ENCODE results near the gene HS2ST1.
"Not testable (repeated sequence)": the region's sequence is repeated elsewhere in the genome, so short reads cannot be mapped to it uniquely, and the experiment has no call there.

HS2ST1 gene

GRCh38 chr1:86914601-86914997 lies at the start of gene HS2ST1:
HS2ST1 (plus strand) TSS chr1:86914635.
- DNase-seq (ENCODE audit: low spot score): no peak

- DNase-seq (ENCODE audit: low spot score): no peak
Observed at GRCh38 chr1:86865973-86866637, 48.3 kb upstream of the HS2ST1 start.

- DNase-seq (ENCODE audit: low spot score): no peak
Observed at GRCh38 chr1:86866665-86867064, 47.8 kb upstream of the HS2ST1 start.

GRCh38 chr1:86867278-86867677 lies 47.2 kb upstream of the HS2ST1 start:
- not testable (repeated sequence) for DNase-seq (ENCODE audit: low spot score)

GRCh38 chr1:86868477-86868876 lies 46.0 kb upstream of the HS2ST1 start:
- DNase-seq (ENCODE audit: low spot score): no peak

GRCh38 chr1:86871001-86871400 lies 43.4 kb upstream of the HS2ST1 start:
- DNase-seq (ENCODE audit: low spot score): no peak

- DNase-seq (ENCODE audit: low spot score): no peak
Observed at GRCh38 chr1:86872086-86872485, 42.3 kb upstream of the HS2ST1 start.

GRCh38 chr1:86875722-86876121 lies 38.7 kb upstream of the HS2ST1 start:
- DNase-seq (ENCODE audit: low spot score): no peak

GRCh38 chr1:86887479-86888162 lies 26.8 kb upstream of the HS2ST1 start:
- no peak for DNase-seq (ENCODE audit: low spot score)

GRCh38 chr1:86888327-86888726 lies 26.1 kb upstream of the HS2ST1 start:
- no peak for DNase-seq (ENCODE audit: low spot score)

- DNase-seq (ENCODE audit: low spot score): not testable (repeated sequence)
Observed at GRCh38 chr1:86899401-86899800, 15.0 kb upstream of the HS2ST1 start.

- no peak for DNase-seq (ENCODE audit: low spot score)
Observed at GRCh38 chr1:86905875-86906274, 8.6 kb upstream of the HS2ST1 start.

GRCh38 chr1:86906419-86906818 lies 8.0 kb upstream of the HS2ST1 start:
- no peak for DNase-seq (ENCODE audit: low spot score)

- no peak for DNase-seq (ENCODE audit: low spot score)
Observed at GRCh38 chr1:86912281-86912900, 2.0 kb upstream of the HS2ST1 start.

- DNase-seq (ENCODE audit: low spot score): no peak
Observed at GRCh38 chr1:86913399-86913895, 988 bp upstream of the HS2ST1 start.

- peak; percentile 96 for DNase-seq (ENCODE audit: low spot score)
Observed at GRCh38 chr1:86913896-86914600, 387 bp upstream of the HS2ST1 start, which contains the start of gene SELENOF. SELENOF (minus strand) TSS chr1:86914126; CDS start chr1:86914111, 15 bp downstream.

- DNase-seq (ENCODE audit: low spot score): peak; percentile 40
Observed at GRCh38 chr1:86914998-86915736, 732 bp downstream of the HS2ST1 start.

GRCh38 chr1:86915737-86916235 lies 1.4 kb downstream of the HS2ST1 start:
- no peak for DNase-seq (ENCODE audit: low spot score)

GRCh38 chr1:86916752-86917151 lies 2.3 kb downstream of the HS2ST1 start:
- no peak for DNase-seq (ENCODE audit: low spot score)

- no peak for DNase-seq (ENCODE audit: low spot score)
Observed at GRCh38 chr1:86922445-86922844, 8.0 kb downstream of the HS2ST1 start.

GRCh38 chr1:86924324-86924960 lies 10.0 kb downstream of the HS2ST1 start:
- no peak for DNase-seq (ENCODE audit: low spot score)

Measured in iPS-NIHi11 (cell line).